HCT116 (cell line): Measurements from ENCODE around the gene LCA5L. TPM values are rescaled to one million over a fixed set of nuclear protein-coding genes. Genes with fewer than 3 reads are reported as not detected.

Source experiments
- ATAC-seq: fragments of 200-7000 bp; cut with Tn5 transposase; 2 replicates; pipeline ENCODE4 v1.9.1; 2020; ENCODE audit warnings: mild to moderate bottlenecking, moderate library complexity
- Bru-seq: library from RNA; stranded (reverse); fragments of 400-500 nt; gene quantifications from one replicate; lab custom pipeline; 2021; lab: Mats Ljungman, UMichigan
- BruChase-seq, 2 experiments: library from RNA; stranded (reverse); fragments of 400-500 nt; gene quantifications; one replicate each; lab custom pipeline; 2021; lab: Mats Ljungman, UMichigan
- BruUV-seq: library from RNA; stranded (reverse); fragments of 400-500 nt; replicated peaks from 2 replicates; lab custom pipeline; 2021; lab: Mats Ljungman, UMichigan
- CTCF ChIA-PET: fragments of 300-600 bp; sonication (Branson Sonifier 250); formaldehyde crosslinking; loops from one replicate; lab custom pipeline; 2021; ENCODE audit warnings: antibody characterized with exemption; lab: Charles Lee
- POLR2A ChIA-PET: fragments of 300-600, 350-600 bp; sonication (Branson Sonifier 250); formaldehyde crosslinking; loops from one replicate; lab custom pipeline; 2021; ENCODE audit warnings: antibody characterized with exemption; lab: Charles Lee
- RAD21 ChIA-PET, 2 experiments: fragments of 300-600 bp; sonication (Branson Sonifier 250); formaldehyde crosslinking; loops; one replicate each; lab custom pipeline; 2023; ENCODE audit warnings: low total read pairs in 2 of 2; ENCODE audit not compliant: uncharacterized antibody in 2 of 2, unreplicated experiment in 2 of 2, low non-redundant PET in 1 of 2; lab: Charles Lee
- DNase-seq: peaks from one replicate; pipeline ENCODE4 v3.0.0-alpha.2; 2010; ENCODE audit warnings: low read depth, low spot score
- H2AFZ ChIP-seq: fragments of 200-600 bp; shearing (Covaris generic), sonication (generic); 2 replicates; pipeline ENCODE4 v1.6.1; 2017; ENCODE audit warnings: low read depth, mixed run types, mixed read lengths, antibody characterized with exemption, low read length; ENCODE audit not compliant: poor library complexity, severe bottlenecking
- H3K27ac ChIP-seq: 2 replicates; pipeline ENCODE4 v1.5.1; 2012; ENCODE audit warnings: low read depth, low read length
- H3K27me3 ChIP-seq: fragments of 200-600 bp; sonication (generic); 2 replicates; pipeline ENCODE4 v1.6.1; 2016; ENCODE audit warnings: mixed run types, low read length, mixed read lengths; ENCODE audit not compliant: insufficient read depth
- H3K36me3 ChIP-seq, 2 experiments: fragments of 200-500 bp in 1 of 2; fragments of 200-600 bp in 1 of 2; sonication (Bioruptor generic) in 1 of 2; sonication (generic) in 1 of 2; 2 replicates each; pipeline versions ENCODE4 v1.5.1 to v1.6.1; 2014 to 2016; ENCODE audit warnings: low read length in 2 of 2, inconsistent platforms in 1 of 2, mixed read lengths in 1 of 2, mixed run types in 1 of 2; ENCODE audit not compliant: insufficient read depth in 2 of 2, control insufficient read depth in 1 of 2
- H3K4me1 ChIP-seq, 2 experiments: fragments of 200-600 bp in 1 of 2; sonication (generic) in 1 of 2; 2 replicates each; pipeline versions ENCODE4 v1.5.1 to v1.6.1; 2012 to 2017; ENCODE audit warnings: low read length in 2 of 2, inconsistent platforms in 1 of 2, mild to moderate bottlenecking in 1 of 2, mixed read lengths in 1 of 2, mixed run types in 1 of 2, moderate library complexity in 1 of 2; ENCODE audit not compliant: insufficient read depth in 2 of 2, control insufficient read depth in 1 of 2
- H3K4me2 ChIP-seq: fragments of 200-600 bp; sonication (generic); 2 replicates; pipeline ENCODE4 v1.6.1; 2017; ENCODE audit warnings: mixed run types, low read length, mixed read lengths
- H3K4me3 ChIP-seq, 2 experiments: fragments of 200-600 bp in 1 of 2; sonication (generic) in 1 of 2; replicated peaks in 1 of 2; 2 replicates each; pipeline ENCODE4 v1.5.1; 2011 to 2016; ENCODE audit warnings: low read length in 2 of 2, control low read depth in 1 of 2, low read depth in 1 of 2, mild to moderate bottlenecking in 1 of 2, mixed read lengths in 1 of 2, mixed run types in 1 of 2
- H3K79me2 ChIP-seq: fragments of 200-600 bp; sonication (generic); 2 replicates; pipeline ENCODE4 v1.6.1; 2017; ENCODE audit warnings: mild to moderate bottlenecking, mixed run types, low read length, moderate library complexity, mixed read lengths; ENCODE audit not compliant: insufficient read depth
- H3K9ac ChIP-seq: fragments of 200-600 bp; sonication (generic); 2 replicates; pipeline ENCODE4 v1.6.1; 2016; ENCODE audit warnings: low read length, mixed read lengths
- H3K9me2 ChIP-seq: fragments of 200-600 bp; sonication (generic), shearing (Covaris generic); 2 replicates; pipeline ENCODE4 v1.6.1; 2017; ENCODE audit warnings: mixed run types, mild to moderate bottlenecking, moderate library complexity; ENCODE audit not compliant: insufficient read depth
- H3K9me3 ChIP-seq, 2 experiments: fragments of 200-500 bp in 1 of 2; fragments of 200-600 bp in 1 of 2; sonication (Bioruptor generic) in 1 of 2; sonication (generic) in 1 of 2; 2 replicates each; pipeline ENCODE4 v1.6.1; 2014 to 2017; ENCODE audit warnings: low read length in 2 of 2, mixed read lengths in 2 of 2, inconsistent platforms in 1 of 2, low read depth in 1 of 2, mild to moderate bottlenecking in 1 of 2, mixed run types in 1 of 2, moderate library complexity in 1 of 2; ENCODE audit not compliant: control insufficient read depth in 1 of 2, insufficient read depth in 1 of 2
- H4K20me1 ChIP-seq: fragments of 200-600 bp; sonication (generic), shearing (Covaris generic); 2 replicates; pipeline ENCODE4 v1.6.1; 2017; ENCODE audit warnings: mixed run types, mild to moderate bottlenecking, moderate library complexity; ENCODE audit not compliant: insufficient read depth
- CEBPB ChIP-seq: IDR thresholded peaks from 2 replicates; pipeline ENCODE4 v1.6.1; 2012; ENCODE audit warnings: low read depth
- EGR1 ChIP-seq: IDR thresholded peaks from 2 replicates; pipeline ENCODE4 v1.6.1; 2012; ENCODE audit warnings: low read depth
- ELF1 ChIP-seq: IDR thresholded peaks from 2 replicates; pipeline ENCODE4 v1.6.1; 2012; ENCODE audit warnings: low read depth, borderline replicate concordance
- EZH2 ChIP-seq: fragments of 200-600 bp; sonication (generic); IDR thresholded peaks from 2 replicates; pipeline ENCODE4 v1.6.1; 2017; ENCODE audit warnings: antibody characterized with exemption, mixed run types
- EZH2phosphoT487 ChIP-seq: fragments of 200-600 bp; IDR thresholded peaks from 2 replicates; pipeline ENCODE4 v1.6.1; 2018; ENCODE audit warnings: antibody characterized with exemption, borderline replicate concordance
- FOSL1 ChIP-seq: IDR thresholded peaks from 2 replicates; pipeline ENCODE4 v1.6.1; 2012; ENCODE audit warnings: low read depth
- JUND ChIP-seq: IDR thresholded peaks from 2 replicates; pipeline ENCODE4 v1.6.1; 2012
- POLR2A ChIP-seq: IDR thresholded peaks from 2 replicates; pipeline ENCODE4 v1.7.0; 2011; ENCODE audit warnings: borderline replicate concordance; ENCODE audit not compliant: insufficient read depth, insufficient read length; ENCODE audit errors: extremely low read depth
- POLR2AphosphoS5 ChIP-seq: IDR thresholded peaks from 2 replicates; pipeline ENCODE4 v1.6.1; 2011; ENCODE audit warnings: mild to moderate bottlenecking, low read depth, low read length, moderate library complexity
- RAD21 ChIP-seq: IDR thresholded peaks from 2 replicates; pipeline ENCODE4 v1.6.1; 2012; ENCODE audit warnings: low read depth, mild to moderate bottlenecking
- SIN3A ChIP-seq: IDR thresholded peaks from 2 replicates; pipeline ENCODE4 v1.6.1; 2012; ENCODE audit warnings: low read depth
- SP1 ChIP-seq: IDR thresholded peaks from 2 replicates; pipeline ENCODE4 v1.6.1; 2012; ENCODE audit warnings: low read depth
- SRF ChIP-seq: IDR thresholded peaks from 2 replicates; pipeline ENCODE4 v1.6.1; 2012; ENCODE audit warnings: low read depth
- TCF7L2 ChIP-seq: IDR thresholded peaks from 2 replicates; pipeline ENCODE4 v1.7.0; 2011; ENCODE audit warnings: borderline replicate concordance, inconsistent platforms; ENCODE audit not compliant: insufficient read depth, insufficient read length; ENCODE audit errors: extremely low read depth
- YY1 ChIP-seq: IDR thresholded peaks from 2 replicates; pipeline ENCODE4 v1.6.1; 2011; ENCODE audit warnings: low read length, low read depth, moderate library complexity, mild to moderate bottlenecking; ENCODE audit not compliant: insufficient replicate concordance; ENCODE audit errors: extremely low read depth
- ZFX ChIP-seq: fragments of 450-650 bp; IDR thresholded peaks from 2 replicates; pipeline ENCODE4 v1.6.1; 2017
- intact Hi-C: fragments of 100-400 bp; cut with micrococcal nuclease; formaldehyde crosslinking; loops from 2 replicates; pipeline ENCODE4 v1.10.0; 2022
- long read RNA-seq: library from polyadenylated mRNA; unstranded; transcript quantifications from one replicate; pipeline ENCODE4 v2.0.0, GENCODE V29; 2021; ENCODE audit not compliant: unreplicated experiment
- polyA plus RNA-seq: library from polyadenylated mRNA; unstranded; fragments of >200 nt; gene quantifications from 2 replicates; pipeline ENCODE4 v1.2.1, GENCODE V29; 2012; ENCODE audit warnings: missing spikeins
- total RNA-seq: library from RNA; stranded (reverse); gene quantifications from one replicate; pipeline ENCODE4 v1.2.1, GENCODE V29; 2021; ENCODE audit not compliant: unreplicated experiment
- TF ChIP-seq, protein P1 (sequence below): IDR thresholded peaks from 2 replicates; pipeline ENCODE4 v1.6.1; 2012; ENCODE audit warnings: low read depth
- TF ChIP-seq, protein P2 (sequence below): IDR thresholded peaks from 2 replicates; pipeline ENCODE4 v1.6.1; 2012
- TF ChIP-seq, protein P3 (sequence below): IDR thresholded peaks from 2 replicates; pipeline ENCODE4 v1.6.1; 2012
- TF ChIP-seq, protein P4 (sequence below): IDR thresholded peaks from 2 replicates; pipeline ENCODE4 v1.6.1; 2011; ENCODE audit warnings: mild to moderate bottlenecking, low read length, moderate library complexity; ENCODE audit not compliant: insufficient replicate concordance; ENCODE audit errors: extremely low read depth

LCA5L gene
- 1.9 TPM for total RNA-seq
- polyA plus RNA-seq = 0.67 and 0.87 TPM in 2 replicates
- Bru-seq, nascent RNA = percentile 44 among the genes with signal in this experiment
- percentile 34 among the genes with signal in this experiment for BruChase-seq, experiment 1, labeled RNA remaining after a 6-hour chase
- BruChase-seq, experiment 2, labeled RNA remaining after a 2-hour chase = percentile 38 among the genes with signal in this experiment
- long read RNA-seq = 0 reads

DNA sequence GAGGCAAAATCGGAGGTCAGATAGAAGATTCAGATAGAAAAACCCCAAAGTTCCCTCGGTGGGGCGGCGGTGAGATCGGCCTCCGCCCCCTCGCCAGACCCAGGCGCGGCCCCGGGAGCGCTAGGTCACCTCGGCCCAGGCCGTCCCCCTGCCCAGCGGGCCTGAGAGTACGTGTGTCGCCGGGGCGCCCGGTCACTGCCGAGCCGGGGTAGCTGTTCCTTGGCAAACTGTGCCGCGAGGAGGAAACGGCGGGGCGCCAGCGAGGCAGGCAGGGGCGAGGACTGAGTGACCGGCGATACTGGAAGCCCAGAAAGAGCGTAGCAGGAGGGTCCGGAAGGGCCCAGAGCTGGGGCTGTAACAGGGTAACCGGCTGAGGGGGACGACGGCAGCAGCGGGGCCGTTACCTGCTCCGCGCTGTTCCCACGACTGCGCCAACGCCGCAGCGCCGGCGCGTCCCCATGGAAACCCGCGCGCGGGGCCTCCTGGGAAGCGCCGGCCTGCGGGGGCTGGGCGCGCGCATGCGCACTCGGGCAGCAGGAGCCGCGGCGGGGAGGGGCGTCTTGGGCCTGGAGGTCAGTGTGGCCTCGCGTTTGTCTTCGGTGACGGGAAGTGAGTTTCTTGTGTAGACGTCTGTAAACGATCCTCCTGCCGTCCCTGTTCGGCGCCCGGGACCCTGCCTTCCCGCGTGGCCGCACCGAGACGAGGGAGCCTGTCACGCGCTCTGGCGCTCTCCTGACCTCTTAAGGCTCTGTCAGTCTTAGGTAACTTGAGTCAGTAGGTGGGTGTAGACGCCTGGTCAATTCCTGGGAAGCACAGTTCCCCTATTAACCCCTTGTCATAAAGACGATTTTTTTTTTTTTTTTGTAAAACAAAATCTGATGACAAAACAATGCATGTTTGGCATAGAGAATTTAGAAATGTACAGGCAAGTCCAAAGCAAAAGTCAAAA is at the start of gene LCA5L:
Gene LCA5L (minus strand): TSS at position 458 of the 949 bp plus-strand sequence. CDS start 17,285 bp downstream, outside the sequence.
- no peaks in the 10 kb centered on the region for H3K36me3 ChIP-seq
- peak within 1 kb of the TSS; percentile 70 for H3K9ac ChIP-seq
- peaks cover 10 to 16% of the 10 kb centered on the region in 2 experiments; a peak in 3 of 4 replicates for H3K4me1 ChIP-seq
- ChIA-PET POLR2A (no interaction called here), RAD21 (no interaction called here), CTCF (no interaction called here)
- H4K20me1 ChIP-seq = no peaks in the 10 kb centered on the region
- ATAC-seq (peak; percentile 90), DNase-seq (peak; percentile 70)
- no peaks in the 10 kb centered on the region for H3K27me3 ChIP-seq
- peak within 1 kb of the TSS; percentile 96 for H3K4me2 ChIP-seq
- peak within 1 kb of the TSS; percentile 74 for H3K27ac ChIP-seq
- H3K9me3 ChIP-seq = no peaks in the 10 kb centered on the region
- H3K79me2 ChIP-seq = no peaks in the 10 kb centered on the region
- H3K4me3 ChIP-seq = peak within 1 kb of the TSS; percentile 73 to 90
- TSS peak; percentile 89 for BruUV-seq
- intact Hi-C loops = loop anchor here (10.0 kb wide), 1 partner anchor 261 kb away; the partner anchor contains the start of gene PSMG1
- no peaks in the 10 kb centered on the region for H3K9me2 ChIP-seq
- peak within 1 kb of the TSS; percentile 59 for H2AFZ ChIP-seq
- TF ChIP-seq, protein P1, sequence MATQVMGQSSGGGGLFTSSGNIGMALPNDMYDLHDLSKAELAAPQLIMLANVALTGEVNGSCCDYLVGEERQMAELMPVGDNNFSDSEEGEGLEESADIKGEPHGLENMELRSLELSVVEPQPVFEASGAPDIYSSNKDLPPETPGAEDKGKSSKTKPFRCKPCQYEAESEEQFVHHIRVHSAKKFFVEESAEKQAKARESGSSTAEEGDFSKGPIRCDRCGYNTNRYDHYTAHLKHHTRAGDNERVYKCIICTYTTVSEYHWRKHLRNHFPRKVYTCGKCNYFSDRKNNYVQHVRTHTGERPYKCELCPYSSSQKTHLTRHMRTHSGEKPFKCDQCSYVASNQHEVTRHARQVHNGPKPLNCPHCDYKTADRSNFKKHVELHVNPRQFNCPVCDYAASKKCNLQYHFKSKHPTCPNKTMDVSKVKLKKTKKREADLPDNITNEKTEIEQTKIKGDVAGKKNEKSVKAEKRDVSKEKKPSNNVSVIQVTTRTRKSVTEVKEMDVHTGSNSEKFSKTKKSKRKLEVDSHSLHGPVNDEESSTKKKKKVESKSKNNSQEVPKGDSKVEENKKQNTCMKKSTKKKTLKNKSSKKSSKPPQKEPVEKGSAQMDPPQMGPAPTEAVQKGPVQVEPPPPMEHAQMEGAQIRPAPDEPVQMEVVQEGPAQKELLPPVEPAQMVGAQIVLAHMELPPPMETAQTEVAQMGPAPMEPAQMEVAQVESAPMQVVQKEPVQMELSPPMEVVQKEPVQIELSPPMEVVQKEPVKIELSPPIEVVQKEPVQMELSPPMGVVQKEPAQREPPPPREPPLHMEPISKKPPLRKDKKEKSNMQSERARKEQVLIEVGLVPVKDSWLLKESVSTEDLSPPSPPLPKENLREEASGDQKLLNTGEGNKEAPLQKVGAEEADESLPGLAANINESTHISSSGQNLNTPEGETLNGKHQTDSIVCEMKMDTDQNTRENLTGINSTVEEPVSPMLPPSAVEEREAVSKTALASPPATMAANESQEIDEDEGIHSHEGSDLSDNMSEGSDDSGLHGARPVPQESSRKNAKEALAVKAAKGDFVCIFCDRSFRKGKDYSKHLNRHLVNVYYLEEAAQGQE = no peak
- TF ChIP-seq SIN3A (peak; percentile 73; the same call in 1 of the 2 replicates), POLR2AphosphoS5 (peak; percentile 93), SRF (no peak), RAD21 (no peak), SP1 (no peak), EGR1 (peak; percentile 82), ELF1 (no peak), JUND (no peak), FOSL1 (no peak), EZH2phosphoT487 (no peak), YY1 (no peak), POLR2A (peak; percentile 77), TCF7L2 (no peak), ZFX (peak; percentile 67), CEBPB (no peak), EZH2 (no peak)
- TF ChIP-seq, protein P2, sequence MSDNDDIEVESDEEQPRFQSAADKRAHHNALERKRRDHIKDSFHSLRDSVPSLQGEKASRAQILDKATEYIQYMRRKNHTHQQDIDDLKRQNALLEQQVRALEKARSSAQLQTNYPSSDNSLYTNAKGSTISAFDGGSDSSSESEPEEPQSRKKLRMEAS = peak; percentile 67; the same call in 1 of the 2 replicates
- TF ChIP-seq, protein P3, sequence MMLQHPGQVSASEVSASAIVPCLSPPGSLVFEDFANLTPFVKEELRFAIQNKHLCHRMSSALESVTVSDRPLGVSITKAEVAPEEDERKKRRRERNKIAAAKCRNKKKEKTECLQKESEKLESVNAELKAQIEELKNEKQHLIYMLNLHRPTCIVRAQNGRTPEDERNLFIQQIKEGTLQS = no peak
- TF ChIP-seq, protein P4, sequence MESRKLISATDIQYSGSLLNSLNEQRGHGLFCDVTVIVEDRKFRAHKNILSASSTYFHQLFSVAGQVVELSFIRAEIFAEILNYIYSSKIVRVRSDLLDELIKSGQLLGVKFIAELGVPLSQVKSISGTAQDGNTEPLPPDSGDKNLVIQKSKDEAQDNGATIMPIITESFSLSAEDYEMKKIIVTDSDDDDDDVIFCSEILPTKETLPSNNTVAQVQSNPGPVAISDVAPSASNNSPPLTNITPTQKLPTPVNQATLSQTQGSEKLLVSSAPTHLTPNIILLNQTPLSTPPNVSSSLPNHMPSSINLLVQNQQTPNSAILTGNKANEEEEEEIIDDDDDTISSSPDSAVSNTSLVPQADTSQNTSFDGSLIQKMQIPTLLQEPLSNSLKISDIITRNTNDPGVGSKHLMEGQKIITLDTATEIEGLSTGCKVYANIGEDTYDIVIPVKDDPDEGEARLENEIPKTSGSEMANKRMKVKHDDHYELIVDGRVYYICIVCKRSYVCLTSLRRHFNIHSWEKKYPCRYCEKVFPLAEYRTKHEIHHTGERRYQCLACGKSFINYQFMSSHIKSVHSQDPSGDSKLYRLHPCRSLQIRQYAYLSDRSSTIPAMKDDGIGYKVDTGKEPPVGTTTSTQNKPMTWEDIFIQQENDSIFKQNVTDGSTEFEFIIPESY = no peak
